H1 (cell line): ENCODE measurements around the gene GCK. TPM values are rescaled to one million over a fixed set of nuclear protein-coding genes. Genes with fewer than 3 reads are reported as not detected.

Experiments used
- CHD2 ChIP-seq: IDR thresholded peaks from 2 replicates; pipeline ENCODE4 v1.6.1; 2012; ENCODE audit warnings: low read length, improper control_type of control experiment
- EZH2 ChIP-seq: fragments of 200-600 bp; sonication (generic); IDR thresholded peaks from 2 replicates; pipeline ENCODE4 v1.7.1; 2012; ENCODE audit warnings: low read depth, mild to moderate bottlenecking, moderate library complexity, low read length, inconsistent platforms; ENCODE audit not compliant: severe bottlenecking
- HDAC6 ChIP-seq: IDR thresholded peaks from one replicate; pipeline ENCODE4 v1.7.1; 2012; ENCODE audit warnings: low read depth, mild to moderate bottlenecking, inconsistent platforms, low read length, moderate library complexity
- KDM5A ChIP-seq: fragments of 200-600 bp; IDR thresholded peaks from 2 replicates; pipeline ENCODE4 v1.7.1; 2012; ENCODE audit warnings: mild to moderate bottlenecking, low read length, inconsistent platforms, mixed read lengths
- MAFK ChIP-seq: IDR thresholded peaks from 2 replicates; pipeline ENCODE4 v1.6.1; 2012; ENCODE audit warnings: low read depth, mild to moderate bottlenecking, improper control_type of control experiment, low read length
- POLR2AphosphoS5 ChIP-seq: IDR thresholded peaks from 2 replicates; pipeline ENCODE4 v1.6.1; 2011; ENCODE audit warnings: low read depth, low read length
- SIX5 ChIP-seq: IDR thresholded peaks from 2 replicates; pipeline ENCODE4 v1.6.1; 2011; ENCODE audit warnings: mild to moderate bottlenecking, low read depth, low read length
- YY1 ChIP-seq: IDR thresholded peaks from 2 replicates; pipeline ENCODE4 v1.6.1; 2011; ENCODE audit warnings: low read depth, mild to moderate bottlenecking, low read length
- polyA plus RNA-seq, 7 experiments: library from polyadenylated mRNA; depleted of rRNA in 3 of 7; stranded (reverse) in 5 of 7; unstranded in 2 of 7; fragments of >200 nt in 5 of 7; fragments of 200-250 nt in 2 of 7; gene quantifications; 1 replicate in 5 of 7; 2 replicates in 1 of 7; 4 replicates in 1 of 7; pipeline versions ENCODE4 v1.2.1 to v1.2.3, GENCODE V29; 2011 to 2013; ENCODE audit warnings: missing spikeins in 2 of 7, mixed read lengths in 2 of 7
- total RNA-seq: library from RNA; stranded (reverse); fragmentation: NEBNext Ultra II Directional; extraction: Animal tissue kit (Norgen Biotek cat#: 25700); gene quantifications from 2 replicates; pipeline ENCODE4 v1.2.1, GENCODE V29; 2021

The GCK gene
- total and polyA plus RNA-seq, 2 of the 8 experiments (the other 6 are each of a cell fraction or from before 2014, with no cell fraction given): 2.4 to 4.9 TPM

GRCh38 chr7:44105832-44106231 lies 83.4 kb downstream of the GCK start (continued):
- no peak for TF ChIP-seq EZH2
- no peak for TF ChIP-seq POLR2AphosphoS5
- no peak for TF ChIP-seq CHD2
- TF ChIP-seq MAFK: no peak
- no peak for TF ChIP-seq YY1
- TF ChIP-seq HDAC6: no peak
- no peak for TF ChIP-seq KDM5A
- no peak for TF ChIP-seq SIX5
